H1 (cell line): ENCODE results near the gene ZBTB16.

Source experiments
- BRCA1 ChIP-seq: IDR thresholded peaks from 2 replicates; pipeline ENCODE4 v1.6.1; 2012; ENCODE audit warnings: low read depth, low read length, improper control_type of control experiment
- CBX5 ChIP-seq: fragments of 300-800, 300-1000 bp; sonication (generic); IDR thresholded peaks from 2 replicates; pipeline ENCODE4 v1.7.1; 2016; ENCODE audit warnings: antibody characterized with exemption, low read length, low read depth
- EP300 ChIP-seq, 2 experiments: IDR thresholded peaks; 1 replicate in 1 of 2; 2 replicates in 1 of 2; pipeline ENCODE4 v1.6.1; 2011 to 2012; ENCODE audit warnings: low read depth in 2 of 2, low read length in 2 of 2, mild to moderate bottlenecking in 2 of 2, borderline replicate concordance in 1 of 2, inconsistent platforms in 1 of 2, moderate library complexity in 1 of 2
- EZH2 ChIP-seq: fragments of 200-600 bp; sonication (generic); IDR thresholded peaks from 2 replicates; pipeline ENCODE4 v1.7.1; 2012; ENCODE audit warnings: low read depth, mild to moderate bottlenecking, moderate library complexity, low read length, inconsistent platforms; ENCODE audit not compliant: severe bottlenecking
- PHF8 ChIP-seq: fragments of 200-600 bp; sonication (generic); conservative IDR thresholded peaks from 2 replicates; pipeline ENCODE4 v1.7.1; 2012; ENCODE audit warnings: low read depth, mild to moderate bottlenecking, inconsistent platforms, low read length, moderate library complexity
- POLR2A ChIP-seq, 2 experiments: IDR thresholded peaks; 1 replicate in 1 of 2; 2 replicates in 1 of 2; pipeline ENCODE4 v1.6.1; 2011; ENCODE audit warnings: low read depth in 2 of 2, low read length in 2 of 2, mild to moderate bottlenecking in 2 of 2; ENCODE audit errors: control extremely low read depth in 1 of 2
- RAD21 ChIP-seq, 2 experiments: IDR thresholded peaks in 1 of 2; conservative IDR thresholded peaks in 1 of 2; 2 replicates each; pipeline ENCODE4 v1.6.1; 2011; ENCODE audit warnings: low read depth in 2 of 2, low read length in 2 of 2, improper control_type of control experiment in 1 of 2, inconsistent platforms in 1 of 2, mild to moderate bottlenecking in 1 of 2, moderate library complexity in 1 of 2
- TCF12 ChIP-seq: IDR thresholded peaks from 2 replicates; pipeline ENCODE4 v1.6.1; 2011; ENCODE audit warnings: low read depth, mild to moderate bottlenecking, low read length
- USF2 ChIP-seq: IDR thresholded peaks from 2 replicates; pipeline ENCODE4 v1.6.1; 2011; ENCODE audit warnings: low read length, improper control_type of control experiment
- TF ChIP-seq, protein P1 (sequence below), 3 experiments: IDR thresholded peaks; 1 replicate in 2 of 3; 2 replicates in 1 of 3; pipeline versions ENCODE4 v1.5.1 to v1.6.1; 2011; ENCODE audit warnings: low read length in 3 of 3, mild to moderate bottlenecking in 3 of 3, inconsistent platforms in 2 of 3, low read depth in 1 of 3, moderate library complexity in 1 of 3; ENCODE audit not compliant: insufficient read depth in 1 of 3; ENCODE audit errors: control extremely low read depth in 1 of 3

DNA sequence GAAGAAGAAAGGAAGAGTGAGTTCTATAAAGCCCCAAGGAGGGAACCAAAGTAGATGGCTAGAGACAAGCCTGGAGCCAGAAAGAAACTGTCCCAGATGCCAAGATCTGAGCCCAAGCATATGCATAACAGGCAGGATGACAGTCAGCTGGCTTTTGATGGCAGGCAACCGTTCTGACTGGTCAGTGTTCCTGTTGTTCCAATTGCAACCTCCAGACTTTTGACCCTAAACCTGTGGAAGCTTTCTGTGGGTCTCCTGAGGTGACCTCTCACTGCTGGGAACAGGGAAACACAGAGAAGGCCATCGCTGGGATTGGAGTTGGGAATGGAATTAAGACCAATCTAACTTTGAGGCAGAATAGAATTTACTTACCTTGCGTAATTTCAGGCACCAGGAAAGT lies 215.1 kb downstream of the ZBTB16 start:
- no peak for TF ChIP-seq PHF8
- no peak for TF ChIP-seq BRCA1
- no peak for TF ChIP-seq EZH2
- no peak for TF ChIP-seq CBX5
- TF ChIP-seq, protein P1, sequence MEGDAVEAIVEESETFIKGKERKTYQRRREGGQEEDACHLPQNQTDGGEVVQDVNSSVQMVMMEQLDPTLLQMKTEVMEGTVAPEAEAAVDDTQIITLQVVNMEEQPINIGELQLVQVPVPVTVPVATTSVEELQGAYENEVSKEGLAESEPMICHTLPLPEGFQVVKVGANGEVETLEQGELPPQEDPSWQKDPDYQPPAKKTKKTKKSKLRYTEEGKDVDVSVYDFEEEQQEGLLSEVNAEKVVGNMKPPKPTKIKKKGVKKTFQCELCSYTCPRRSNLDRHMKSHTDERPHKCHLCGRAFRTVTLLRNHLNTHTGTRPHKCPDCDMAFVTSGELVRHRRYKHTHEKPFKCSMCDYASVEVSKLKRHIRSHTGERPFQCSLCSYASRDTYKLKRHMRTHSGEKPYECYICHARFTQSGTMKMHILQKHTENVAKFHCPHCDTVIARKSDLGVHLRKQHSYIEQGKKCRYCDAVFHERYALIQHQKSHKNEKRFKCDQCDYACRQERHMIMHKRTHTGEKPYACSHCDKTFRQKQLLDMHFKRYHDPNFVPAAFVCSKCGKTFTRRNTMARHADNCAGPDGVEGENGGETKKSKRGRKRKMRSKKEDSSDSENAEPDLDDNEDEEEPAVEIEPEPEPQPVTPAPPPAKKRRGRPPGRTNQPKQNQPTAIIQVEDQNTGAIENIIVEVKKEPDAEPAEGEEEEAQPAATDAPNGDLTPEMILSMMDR (IDR thresholded peaks at IDR 0.05; ENCODE audit: control extremely low read depth in 1 of 3, insufficient read depth in 1 of 3, low read depth in 1 of 3, low read length in 3 of 3): no peak
- TF ChIP-seq POLR2A (IDR thresholded peaks at IDR 0.05; ENCODE audit: control extremely low read depth in 1 of 2, low read depth in 2 of 2, low read length in 2 of 2): no peak
- no peak for TF ChIP-seq RAD21 (IDR thresholded peaks at IDR 0.05 in 1 of 2, conservative IDR thresholded peaks at IDR 0.05 in 1 of 2; ENCODE audit: low read depth in 2 of 2, low read length in 2 of 2)
- no peak for TF ChIP-seq TCF12
- TF ChIP-seq EP300 (IDR thresholded peaks at IDR 0.05; ENCODE audit: borderline replicate concordance in 1 of 2, low read depth in 2 of 2, low read length in 2 of 2): no peak
- no peak for TF ChIP-seq USF2
